Osteocyte (in vitro differentiated cells): Measurements from ENCODE around the gene ANG. TPM values are rescaled to one million over a fixed set of nuclear protein-coding genes. Genes with fewer than 3 reads are reported as not detected.

Experiments
- DNase-seq: peaks from one replicate; pipeline ENCODE4 v3.0.0; 2021; ENCODE audit warnings: mixed read lengths; ENCODE audit not compliant: unreplicated experiment; ENCODE audit errors: extremely low spot score
- H3K27ac Mint-ChIP-seq: one replicate; pipeline ENCODE4 v1.8.0; 2021; ENCODE audit warnings: mild to moderate bottlenecking, mixed read lengths; ENCODE audit not compliant: unreplicated experiment
- H3K27me3 Mint-ChIP-seq: one replicate; pipeline ENCODE4 v1.8.0; 2021; ENCODE audit warnings: mixed read lengths; ENCODE audit not compliant: unreplicated experiment
- H3K36me3 Mint-ChIP-seq: one replicate; pipeline ENCODE4 v1.8.0; 2021; ENCODE audit warnings: mixed read lengths; ENCODE audit not compliant: unreplicated experiment
- H3K4me1 Mint-ChIP-seq: one replicate; pipeline ENCODE4 v1.8.0; 2021; ENCODE audit warnings: mixed read lengths; ENCODE audit not compliant: unreplicated experiment
- H3K4me3 Mint-ChIP-seq: one replicate; pipeline ENCODE4 v1.8.0; 2021; ENCODE audit warnings: mild to moderate bottlenecking, moderate library complexity, mixed read lengths; ENCODE audit not compliant: unreplicated experiment
- H3K9me3 Mint-ChIP-seq: one replicate; pipeline ENCODE4 v1.8.0; 2021; ENCODE audit warnings: mixed read lengths; ENCODE audit not compliant: unreplicated experiment
- total RNA-seq: library from RNA; stranded (reverse); gene quantifications from 2 replicates; pipeline ENCODE4 v1.2.1, GENCODE V29; 2021
- TF ChIP-seq, protein P1 (sequence below): fragments of 200-600 bp; sonication (generic); IDR thresholded peaks from 2 replicates; pipeline ENCODE4 v1.5.0; 2021; ENCODE audit warnings: antibody characterized with exemption, mild to moderate bottlenecking, moderate library complexity

Gene ANG
- total RNA-seq, 1 donor from 2014 or later: 7.4 TPM

DNA sequence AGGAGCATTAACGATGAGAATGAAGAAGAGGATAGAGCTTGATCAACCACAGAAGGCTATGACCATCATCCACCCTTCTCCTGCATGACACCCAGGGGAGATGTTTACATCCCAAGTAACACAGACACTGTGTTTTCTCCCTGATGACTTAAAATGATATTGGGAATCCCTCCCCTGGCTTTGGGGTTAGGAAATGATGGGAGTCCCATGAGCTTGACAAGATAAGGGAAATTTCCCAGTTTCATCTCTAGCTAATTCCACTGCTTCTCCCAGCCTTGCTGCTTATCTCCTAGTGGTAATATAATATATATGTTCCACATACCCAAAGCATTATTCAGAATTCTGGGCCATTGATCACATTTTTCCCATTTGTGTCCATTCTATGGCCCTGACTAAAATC is 43.1 kb upstream of the ANG start:
- no peak overlapping the region for H3K4me3 Mint-ChIP-seq
- H3K27ac Mint-ChIP-seq: no peak overlapping the region
- no peaks in the 10 kb centered on the region for H3K36me3 Mint-ChIP-seq
- peaks cover 40% of the 10 kb centered on the region for H3K27me3 Mint-ChIP-seq
- no peak for DNase-seq
- no peaks in the 10 kb centered on the region for H3K4me1 Mint-ChIP-seq
- TF ChIP-seq, protein P1, sequence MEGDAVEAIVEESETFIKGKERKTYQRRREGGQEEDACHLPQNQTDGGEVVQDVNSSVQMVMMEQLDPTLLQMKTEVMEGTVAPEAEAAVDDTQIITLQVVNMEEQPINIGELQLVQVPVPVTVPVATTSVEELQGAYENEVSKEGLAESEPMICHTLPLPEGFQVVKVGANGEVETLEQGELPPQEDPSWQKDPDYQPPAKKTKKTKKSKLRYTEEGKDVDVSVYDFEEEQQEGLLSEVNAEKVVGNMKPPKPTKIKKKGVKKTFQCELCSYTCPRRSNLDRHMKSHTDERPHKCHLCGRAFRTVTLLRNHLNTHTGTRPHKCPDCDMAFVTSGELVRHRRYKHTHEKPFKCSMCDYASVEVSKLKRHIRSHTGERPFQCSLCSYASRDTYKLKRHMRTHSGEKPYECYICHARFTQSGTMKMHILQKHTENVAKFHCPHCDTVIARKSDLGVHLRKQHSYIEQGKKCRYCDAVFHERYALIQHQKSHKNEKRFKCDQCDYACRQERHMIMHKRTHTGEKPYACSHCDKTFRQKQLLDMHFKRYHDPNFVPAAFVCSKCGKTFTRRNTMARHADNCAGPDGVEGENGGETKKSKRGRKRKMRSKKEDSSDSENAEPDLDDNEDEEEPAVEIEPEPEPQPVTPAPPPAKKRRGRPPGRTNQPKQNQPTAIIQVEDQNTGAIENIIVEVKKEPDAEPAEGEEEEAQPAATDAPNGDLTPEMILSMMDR: no peak
- no peaks in the 10 kb centered on the region for H3K9me3 Mint-ChIP-seq

DNA sequence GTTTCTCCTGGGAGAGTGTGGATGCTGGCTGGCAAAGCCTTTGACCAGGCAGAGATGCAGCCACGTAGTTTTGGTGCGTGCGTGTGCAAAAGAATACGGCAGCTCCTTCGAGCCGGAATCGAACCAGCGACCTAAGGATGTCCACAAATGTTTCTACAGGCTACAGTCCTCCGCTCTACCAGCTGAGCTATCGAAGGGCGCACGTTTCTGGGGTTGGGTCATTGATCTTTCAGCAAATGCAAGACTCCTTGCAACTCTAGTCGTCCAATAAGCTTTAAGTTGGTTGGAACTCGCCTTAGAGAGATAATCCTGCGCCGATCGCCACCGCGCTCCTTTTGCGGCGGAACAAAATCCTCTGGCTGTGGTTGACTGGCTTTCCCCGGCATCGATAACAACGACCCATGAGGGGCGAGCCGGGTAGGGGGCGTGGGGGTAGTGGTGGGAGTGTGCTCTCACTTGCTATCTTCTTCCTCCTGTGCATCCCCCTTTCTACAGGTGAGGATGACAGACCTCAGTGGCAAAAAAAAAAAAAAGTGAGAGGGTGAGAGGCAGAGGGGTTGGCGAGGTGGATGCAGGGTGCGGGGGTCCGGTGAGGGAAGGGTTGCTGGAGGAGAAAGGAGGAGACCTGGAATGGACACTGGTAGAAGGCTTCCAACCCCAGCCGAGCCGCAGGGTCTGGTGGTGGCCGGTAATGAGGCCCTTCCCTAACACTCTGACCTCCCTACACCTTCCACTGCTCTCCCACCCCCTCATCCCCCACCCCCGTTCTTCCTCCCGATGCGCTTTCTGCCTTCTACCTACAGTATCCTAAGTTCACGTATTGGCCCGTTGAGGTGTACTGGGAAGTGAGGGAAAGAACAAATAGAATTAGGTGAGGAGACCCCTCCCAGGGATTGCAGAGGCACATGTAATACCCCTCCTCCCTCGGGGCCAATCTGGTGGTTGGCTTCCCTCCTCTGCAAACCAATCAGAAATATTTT is 35.3 kb upstream of the ANG start:
- Mint-ChIP-seq H3K4me1 (peaks cover 8% of the 10 kb centered on the region), H3K36me3 (no peaks in the 10 kb centered on the region), H3K9me3 (no peaks in the 10 kb centered on the region), H3K4me3 (no peak overlapping the region), H3K27me3 (peaks cover 62% of the 10 kb centered on the region), H3K27ac (no peak overlapping the region)
- TF ChIP-seq, protein P1: no peak
- no peak for DNase-seq

DNA sequence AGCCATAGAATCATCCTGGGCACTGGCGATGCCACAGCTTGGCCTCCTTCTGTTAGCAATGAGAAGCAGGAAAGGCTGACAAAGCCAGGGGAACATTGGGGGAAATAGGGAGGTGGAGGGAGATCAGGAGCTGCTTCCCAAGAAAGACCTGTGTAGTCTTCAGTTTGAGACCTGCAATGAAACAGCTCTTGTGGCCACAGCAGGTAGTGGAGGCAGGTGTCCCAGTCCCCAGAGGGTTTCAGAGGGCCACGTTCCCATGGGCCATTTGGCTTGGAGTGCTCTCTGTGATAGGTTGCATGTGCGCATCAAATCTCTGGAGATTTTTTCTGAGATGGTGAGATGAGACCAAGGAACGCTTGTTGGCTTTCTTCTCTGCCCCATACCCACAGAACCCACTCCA is 32.7 kb upstream of the ANG start:
- H3K27ac Mint-ChIP-seq: no peak overlapping the region
- TF ChIP-seq, protein P1: no peak
- peaks cover 8% of the 10 kb centered on the region for H3K4me1 Mint-ChIP-seq
- H3K4me3 Mint-ChIP-seq: no peak overlapping the region
- H3K27me3 Mint-ChIP-seq: peaks cover 60% of the 10 kb centered on the region
- H3K36me3 Mint-ChIP-seq: no peaks in the 10 kb centered on the region
- DNase-seq: no peak
- no peaks in the 10 kb centered on the region for H3K9me3 Mint-ChIP-seq

DNA sequence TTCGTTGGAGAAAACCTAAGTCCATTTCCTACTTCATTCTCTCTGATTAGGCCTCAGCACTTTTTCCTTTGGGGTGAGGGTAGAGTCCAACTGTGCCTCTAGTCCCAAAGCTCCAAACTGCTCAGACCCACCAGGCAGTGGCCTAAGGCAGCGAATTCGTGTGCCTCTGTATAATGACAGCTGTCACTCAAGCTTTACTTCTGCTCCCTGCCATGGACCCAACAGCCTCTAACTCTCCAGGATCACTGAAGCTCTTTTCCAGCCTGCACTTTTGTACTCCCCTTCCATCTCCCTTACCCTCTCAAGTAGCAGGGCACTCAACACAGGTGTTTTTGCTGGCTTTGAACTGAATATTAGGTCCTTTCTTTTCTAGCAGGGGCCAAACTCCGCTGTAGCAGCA is 32.3 kb upstream of the ANG start:
- Mint-ChIP-seq H3K27ac (no peak overlapping the region), H3K36me3 (no peaks in the 10 kb centered on the region), H3K4me3 (no peak overlapping the region), H3K27me3 (peaks cover 62% of the 10 kb centered on the region), H3K9me3 (no peaks in the 10 kb centered on the region), H3K4me1 (peaks cover 8% of the 10 kb centered on the region)
- DNase-seq: no peak
- TF ChIP-seq, protein P1: no peak
